SK-N-SH (cell line): ENCODE measurements around the gene MAGI2.

Experiments
- EP300 ChIP-seq, 2 experiments: IDR thresholded peaks; 2 replicates each; pipeline versions ENCODE4 v1.4.0 to v1.6.1; 2012; ENCODE audit warnings: borderline replicate concordance in 1 of 2, low read depth in 1 of 2, low read length in 1 of 2
- GABPA ChIP-seq: IDR thresholded peaks from 2 replicates; pipeline ENCODE4 v1.4.0; 2012; ENCODE audit warnings: low read depth, mild to moderate bottlenecking
- POLR2AphosphoS5 ChIP-seq: IDR thresholded peaks from 2 replicates; pipeline ENCODE4 v1.6.1; 2012; ENCODE audit warnings: low read depth, low read length
- RAD21 ChIP-seq: IDR thresholded peaks from 2 replicates; pipeline ENCODE4 v1.6.1; 2012; ENCODE audit warnings: mild to moderate bottlenecking, low read length
- RCOR1 ChIP-seq: fragments of 150-350 bp; IDR thresholded peaks from 2 replicates; pipeline ENCODE4 v1.6.1; 2017; ENCODE audit warnings: antibody characterized with exemption, low read length
- RFX5 ChIP-seq: IDR thresholded peaks from 2 replicates; pipeline ENCODE4 v1.6.1; 2012; ENCODE audit warnings: mild to moderate bottlenecking, improper control_type of control experiment, low read length
- SMC3 ChIP-seq: IDR thresholded peaks from 2 replicates; pipeline ENCODE4 v1.6.1; 2012; ENCODE audit warnings: low read depth, low read length, improper control_type of control experiment
- TAF1 ChIP-seq: IDR thresholded peaks from 2 replicates; pipeline ENCODE4 v1.6.1; 2012; ENCODE audit warnings: low read depth, mild to moderate bottlenecking, low read length, moderate library complexity, borderline replicate concordance
- TCF12 ChIP-seq: IDR thresholded peaks from 2 replicates; pipeline ENCODE4 v1.4.0; 2012
- YY1 ChIP-seq: IDR thresholded peaks from 2 replicates; pipeline ENCODE4 v1.4.0; 2012; ENCODE audit warnings: low read depth, mild to moderate bottlenecking
- TF ChIP-seq, protein P1 (sequence below): fragments of 200-600 bp; sonication (generic); IDR thresholded peaks from 2 replicates; pipeline ENCODE4 v1.6.1; 2017; ENCODE audit warnings: antibody characterized with exemption, mild to moderate bottlenecking, moderate library complexity
- TF ChIP-seq, protein P2 (sequence below): fragments of 150-350 bp; IDR thresholded peaks from 2 replicates; pipeline ENCODE4 v1.6.1; 2016; ENCODE audit warnings: mild to moderate bottlenecking, low read depth, low read length
- TF ChIP-seq, protein P3 (sequence below): IDR thresholded peaks from 2 replicates; pipeline ENCODE4 v1.4.0; 2012; ENCODE audit warnings: low read depth
- TF ChIP-seq, protein P4 (sequence below): fragments of 150-350 bp; IDR thresholded peaks from 2 replicates; pipeline ENCODE4 v1.6.1; 2017; ENCODE audit warnings: antibody characterized with exemption, low read length, low read depth, borderline replicate concordance

DNA sequence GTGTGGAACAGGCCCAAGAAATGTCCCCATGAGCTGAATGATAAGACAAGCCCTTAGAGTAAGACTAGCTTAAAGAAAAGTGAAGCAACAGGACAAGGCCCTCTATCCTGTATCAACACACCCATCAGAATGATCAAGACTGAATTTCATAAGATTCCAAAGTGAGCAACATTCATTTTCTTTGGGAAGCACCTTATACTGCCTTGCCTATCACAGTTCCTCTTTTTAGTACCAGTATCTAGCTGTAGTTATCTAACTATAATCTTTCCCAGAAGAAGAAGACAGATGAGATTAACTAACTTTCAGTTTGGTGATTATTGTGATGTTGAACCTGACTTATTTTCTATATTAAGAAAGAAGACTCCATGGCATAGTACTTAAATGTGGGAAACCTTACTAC is 1263.7 kb downstream of the MAGI2 start:
- TF ChIP-seq EP300 (IDR thresholded peaks at IDR 0.05; ENCODE audit: borderline replicate concordance in 1 of 2, low read depth in 1 of 2, low read length in 1 of 2) (no peak), RFX5 (no peak), POLR2AphosphoS5 (no peak), TAF1 (no peak), YY1 (no peak), RAD21 (no peak), RCOR1 (no peak), TCF12 (no peak), GABPA (no peak), SMC3 (no peak)
- TF ChIP-seq, protein P1, sequence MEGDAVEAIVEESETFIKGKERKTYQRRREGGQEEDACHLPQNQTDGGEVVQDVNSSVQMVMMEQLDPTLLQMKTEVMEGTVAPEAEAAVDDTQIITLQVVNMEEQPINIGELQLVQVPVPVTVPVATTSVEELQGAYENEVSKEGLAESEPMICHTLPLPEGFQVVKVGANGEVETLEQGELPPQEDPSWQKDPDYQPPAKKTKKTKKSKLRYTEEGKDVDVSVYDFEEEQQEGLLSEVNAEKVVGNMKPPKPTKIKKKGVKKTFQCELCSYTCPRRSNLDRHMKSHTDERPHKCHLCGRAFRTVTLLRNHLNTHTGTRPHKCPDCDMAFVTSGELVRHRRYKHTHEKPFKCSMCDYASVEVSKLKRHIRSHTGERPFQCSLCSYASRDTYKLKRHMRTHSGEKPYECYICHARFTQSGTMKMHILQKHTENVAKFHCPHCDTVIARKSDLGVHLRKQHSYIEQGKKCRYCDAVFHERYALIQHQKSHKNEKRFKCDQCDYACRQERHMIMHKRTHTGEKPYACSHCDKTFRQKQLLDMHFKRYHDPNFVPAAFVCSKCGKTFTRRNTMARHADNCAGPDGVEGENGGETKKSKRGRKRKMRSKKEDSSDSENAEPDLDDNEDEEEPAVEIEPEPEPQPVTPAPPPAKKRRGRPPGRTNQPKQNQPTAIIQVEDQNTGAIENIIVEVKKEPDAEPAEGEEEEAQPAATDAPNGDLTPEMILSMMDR: no peak
- TF ChIP-seq, protein P2, sequence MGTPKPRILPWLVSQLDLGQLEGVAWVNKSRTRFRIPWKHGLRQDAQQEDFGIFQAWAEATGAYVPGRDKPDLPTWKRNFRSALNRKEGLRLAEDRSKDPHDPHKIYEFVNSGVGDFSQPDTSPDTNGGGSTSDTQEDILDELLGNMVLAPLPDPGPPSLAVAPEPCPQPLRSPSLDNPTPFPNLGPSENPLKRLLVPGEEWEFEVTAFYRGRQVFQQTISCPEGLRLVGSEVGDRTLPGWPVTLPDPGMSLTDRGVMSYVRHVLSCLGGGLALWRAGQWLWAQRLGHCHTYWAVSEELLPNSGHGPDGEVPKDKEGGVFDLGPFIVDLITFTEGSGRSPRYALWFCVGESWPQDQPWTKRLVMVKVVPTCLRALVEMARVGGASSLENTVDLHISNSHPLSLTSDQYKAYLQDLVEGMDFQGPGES: no peak
- TF ChIP-seq, protein P3, sequence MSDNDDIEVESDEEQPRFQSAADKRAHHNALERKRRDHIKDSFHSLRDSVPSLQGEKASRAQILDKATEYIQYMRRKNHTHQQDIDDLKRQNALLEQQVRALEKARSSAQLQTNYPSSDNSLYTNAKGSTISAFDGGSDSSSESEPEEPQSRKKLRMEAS: no peak
- TF ChIP-seq, protein P4, sequence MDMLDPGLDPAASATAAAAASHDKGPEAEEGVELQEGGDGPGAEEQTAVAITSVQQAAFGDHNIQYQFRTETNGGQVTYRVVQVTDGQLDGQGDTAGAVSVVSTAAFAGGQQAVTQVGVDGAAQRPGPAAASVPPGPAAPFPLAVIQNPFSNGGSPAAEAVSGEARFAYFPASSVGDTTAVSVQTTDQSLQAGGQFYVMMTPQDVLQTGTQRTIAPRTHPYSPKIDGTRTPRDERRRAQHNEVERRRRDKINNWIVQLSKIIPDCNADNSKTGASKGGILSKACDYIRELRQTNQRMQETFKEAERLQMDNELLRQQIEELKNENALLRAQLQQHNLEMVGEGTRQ: no peak
